H1 (cell line): ENCODE data around the gene NXNL2. TPM values are rescaled to one million over a fixed set of nuclear protein-coding genes. Genes with fewer than 3 reads are reported as not detected.

Experiments used
- MAX ChIP-seq: IDR thresholded peaks from 2 replicates; pipeline ENCODE4 v1.6.1; 2012; ENCODE audit warnings: inconsistent platforms
- RBBP5 ChIP-seq: IDR thresholded peaks from 2 replicates; pipeline ENCODE4 v1.7.1; 2012; ENCODE audit warnings: low read depth, mild to moderate bottlenecking, inconsistent platforms, low read length, moderate library complexity, borderline replicate concordance
- polyA plus RNA-seq, 7 experiments: library from polyadenylated mRNA; depleted of rRNA in 3 of 7; stranded (reverse) in 5 of 7; unstranded in 2 of 7; fragments of >200 nt in 5 of 7; fragments of 200-250 nt in 2 of 7; gene quantifications; 1 replicate in 5 of 7; 2 replicates in 1 of 7; 4 replicates in 1 of 7; pipeline versions ENCODE4 v1.2.1 to v1.2.3, GENCODE V29; 2011 to 2013; ENCODE audit warnings: missing spikeins in 2 of 7, mixed read lengths in 2 of 7
- total RNA-seq: library from RNA; stranded (reverse); fragmentation: NEBNext Ultra II Directional; extraction: Animal tissue kit (Norgen Biotek cat#: 25700); gene quantifications from 2 replicates; pipeline ENCODE4 v1.2.1, GENCODE V29; 2021
- TF ChIP-seq, protein P1 (sequence below): IDR thresholded peaks from 2 replicates; pipeline ENCODE4 v1.6.1; 2012; ENCODE audit warnings: low read length, inconsistent platforms

The NXNL2 gene
- total and polyA plus RNA-seq, 2 of the 8 experiments (the other 6 are each of a cell fraction or from before 2014, with no cell fraction given) = 1.9 to 2.6 TPM

DNA sequence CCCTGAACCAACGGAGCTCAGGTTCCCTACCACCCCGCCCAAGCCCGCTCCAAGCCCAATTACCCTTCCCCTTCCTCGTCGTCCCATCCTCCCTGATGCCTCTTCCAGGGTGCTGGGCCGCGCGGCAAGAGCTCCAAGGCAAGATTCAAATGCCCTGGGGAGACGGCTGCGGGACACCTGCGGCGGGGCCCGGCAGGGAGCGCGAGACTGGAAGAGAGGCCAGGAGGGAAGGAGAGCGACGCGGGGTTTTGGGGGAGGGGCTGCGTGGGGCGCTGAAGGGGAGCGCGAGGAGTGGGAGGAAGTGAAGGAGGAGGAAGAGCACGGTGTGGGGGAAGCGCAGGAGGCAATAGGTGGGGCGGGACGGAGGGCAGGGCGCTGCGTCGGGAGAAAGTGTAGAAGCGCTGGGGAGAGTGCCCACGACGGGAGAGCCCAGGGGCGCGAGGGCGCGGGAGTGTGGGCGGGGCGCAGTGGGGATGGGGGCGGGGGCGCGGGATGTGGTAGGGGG is 975 bp upstream of the NXNL2 start (continued):
- TF ChIP-seq, protein P1, sequence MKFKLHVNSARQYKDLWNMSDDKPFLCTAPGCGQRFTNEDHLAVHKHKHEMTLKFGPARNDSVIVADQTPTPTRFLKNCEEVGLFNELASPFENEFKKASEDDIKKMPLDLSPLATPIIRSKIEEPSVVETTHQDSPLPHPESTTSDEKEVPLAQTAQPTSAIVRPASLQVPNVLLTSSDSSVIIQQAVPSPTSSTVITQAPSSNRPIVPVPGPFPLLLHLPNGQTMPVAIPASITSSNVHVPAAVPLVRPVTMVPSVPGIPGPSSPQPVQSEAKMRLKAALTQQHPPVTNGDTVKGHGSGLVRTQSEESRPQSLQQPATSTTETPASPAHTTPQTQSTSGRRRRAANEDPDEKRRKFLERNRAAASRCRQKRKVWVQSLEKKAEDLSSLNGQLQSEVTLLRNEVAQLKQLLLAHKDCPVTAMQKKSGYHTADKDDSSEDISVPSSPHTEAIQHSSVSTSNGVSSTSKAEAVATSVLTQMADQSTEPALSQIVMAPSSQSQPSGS = no peak
- TF ChIP-seq MAX (peak; percentile 49; the same call in 1 of the 2 replicates), RBBP5 (peak; percentile 65; the same call in 1 of the 2 replicates)
